ENCODE measurements around the gene IMMP2L.

DNA sequence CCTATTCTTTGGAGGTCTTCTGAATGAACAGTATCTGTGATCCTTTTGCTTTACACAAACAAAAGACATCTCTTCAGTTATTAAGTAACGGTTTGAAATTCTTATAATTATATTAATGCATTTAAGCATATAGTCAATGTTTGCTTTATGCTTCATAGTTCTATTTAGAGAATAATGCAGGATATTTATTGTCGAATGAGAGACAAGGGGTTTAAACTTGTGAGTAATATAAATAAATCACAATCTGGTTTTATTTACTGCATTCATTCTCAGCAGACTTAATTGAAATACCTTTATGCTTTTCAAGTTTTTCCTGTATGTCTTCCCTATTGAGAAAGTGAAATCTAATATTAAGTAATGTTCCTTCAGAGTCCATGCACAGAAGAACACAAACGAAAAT lies 620.9 kb downstream of the IMMP2L start:
- TF ChIP-seq, protein P1, sequence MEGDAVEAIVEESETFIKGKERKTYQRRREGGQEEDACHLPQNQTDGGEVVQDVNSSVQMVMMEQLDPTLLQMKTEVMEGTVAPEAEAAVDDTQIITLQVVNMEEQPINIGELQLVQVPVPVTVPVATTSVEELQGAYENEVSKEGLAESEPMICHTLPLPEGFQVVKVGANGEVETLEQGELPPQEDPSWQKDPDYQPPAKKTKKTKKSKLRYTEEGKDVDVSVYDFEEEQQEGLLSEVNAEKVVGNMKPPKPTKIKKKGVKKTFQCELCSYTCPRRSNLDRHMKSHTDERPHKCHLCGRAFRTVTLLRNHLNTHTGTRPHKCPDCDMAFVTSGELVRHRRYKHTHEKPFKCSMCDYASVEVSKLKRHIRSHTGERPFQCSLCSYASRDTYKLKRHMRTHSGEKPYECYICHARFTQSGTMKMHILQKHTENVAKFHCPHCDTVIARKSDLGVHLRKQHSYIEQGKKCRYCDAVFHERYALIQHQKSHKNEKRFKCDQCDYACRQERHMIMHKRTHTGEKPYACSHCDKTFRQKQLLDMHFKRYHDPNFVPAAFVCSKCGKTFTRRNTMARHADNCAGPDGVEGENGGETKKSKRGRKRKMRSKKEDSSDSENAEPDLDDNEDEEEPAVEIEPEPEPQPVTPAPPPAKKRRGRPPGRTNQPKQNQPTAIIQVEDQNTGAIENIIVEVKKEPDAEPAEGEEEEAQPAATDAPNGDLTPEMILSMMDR (IDR thresholded peaks at IDR 0.05): no peak
- TF ChIP-seq POLR2A (IDR thresholded peaks at IDR 0.05): no peak

All from right lobe of liver (tissue), 4 donors.